NCI-H460 (cell line): ENCODE data around the gene IPMK. TPM values are rescaled to one million over a fixed set of nuclear protein-coding genes. Genes with fewer than 3 reads are reported as not detected.
"Not testable (repeated sequence)": the region's sequence is repeated elsewhere in the genome, so short reads cannot be mapped to it uniquely, and the experiment has no call there.

Experiments
- DNase-seq: peaks from one replicate; pipeline ENCODE4 v3.0.0-alpha.2; 2016; ENCODE audit warnings: low read depth; ENCODE audit errors: extremely low read depth
- total RNA-seq: library from RNA; depleted of rRNA; stranded (reverse); fragments of >200 nt; shearing (Covaris generic); gene quantifications from 2 replicates; pipeline ENCODE4 v1.2.3, GENCODE V29; 2014

IPMK gene
- total RNA-seq, 1 experiment from 2014 or later, result 9.6 TPM

GRCh38 chr10:58229856-58230255, 37.8 kb downstream of the IPMK start:
- DNase-seq, result not testable (repeated sequence)

- no peak for DNase-seq
These were observed 42.0 kb downstream of the IPMK start for GRCh38 chr10:58225654-58226053.

GRCh38 chr10:58220769-58221451, 46.8 kb downstream of the IPMK start:
- DNase-seq, result no peak

- no peak for DNase-seq
These were observed 47.8 kb downstream of the IPMK start for GRCh38 chr10:58219875-58220274.

- DNase-seq, result no peak
These were observed 50.1 kb downstream of the IPMK start for GRCh38 chr10:58217612-58218011.

GRCh38 chr10:58212622-58213021, 55.1 kb downstream of the IPMK start:
- DNase-seq, result no peak

- DNase-seq, result no peak
These were observed 57.5 kb downstream of the IPMK start for GRCh38 chr10:58210160-58210559.

GRCh38 chr10:58209669-58210068, 58.0 kb downstream of the IPMK start:
- DNase-seq, result no peak

GRCh38 chr10:58206251-58206650, 61.4 kb downstream of the IPMK start:
- DNase-seq, result no peak

- no peak for DNase-seq
These were observed 66.0 kb downstream of the IPMK start for GRCh38 chr10:58201704-58202103.

- DNase-seq, result no peak
These were observed 78.4 kb downstream of the IPMK start for GRCh38 chr10:58189269-58189668.

- DNase-seq, result no peak
These were observed 83.5 kb downstream of the IPMK start for GRCh38 chr10:58184120-58184670.

- DNase-seq, result no peak
These were observed 87.0 kb downstream of the IPMK start for GRCh38 chr10:58180666-58181065.

- DNase-seq, result no peak
These were observed 88.5 kb downstream of the IPMK start for GRCh38 chr10:58179238-58179637.

GRCh38 chr10:58178811-58179210, 88.9 kb downstream of the IPMK start:
- no peak for DNase-seq

GRCh38 chr10:58177362-58177947, 90.2 kb downstream of the IPMK start:
- peak; percentile 36 for DNase-seq

- peak; percentile 12 for DNase-seq
These were observed 91.4 kb downstream of the IPMK start for GRCh38 chr10:58175990-58176900.

- no peak for DNase-seq
These were observed 92.9 kb downstream of the IPMK start for GRCh38 chr10:58174831-58175230.

GRCh38 chr10:58173391-58173790, 94.3 kb downstream of the IPMK start:
- no peak for DNase-seq

GRCh38 chr10:58171146-58171545, 96.5 kb downstream of the IPMK start:
- no peak for DNase-seq

GRCh38 chr10:58164517-58164916, 103.2 kb downstream of the IPMK start:
- no peak for DNase-seq
